Sigmoid colon (tissue), 4 donors: ENCODE measurements around the gene SORT1.

Experiments
- CTCF ChIP-seq, 4 experiments: fragments of 450-650 bp in 3 of 4; fragments of 200-600 bp in 1 of 4; IDR thresholded peaks; one replicate each; pipeline ENCODE4 v1.5.1; 2016 to 2019; ENCODE audit warnings: antibody characterized with exemption in 4 of 4, mild to moderate bottlenecking in 3 of 4, moderate library complexity in 2 of 4
- EP300 ChIP-seq, 4 donors: sonication (generic); formaldehyde crosslinking; IDR thresholded peaks; one replicate each; pipeline ENCODE4 v1.6.1; 2017; ENCODE audit warnings: antibody characterized with exemption in 4 of 4
- POLR2A ChIP-seq, 2 donors: fragments of 450-650 bp; IDR thresholded peaks; one replicate each; pipeline ENCODE4 v1.6.1; 2016; ENCODE audit warnings: antibody characterized with exemption in 2 of 2, mild to moderate bottlenecking in 2 of 2, moderate library complexity in 2 of 2
- POLR2AphosphoS5 ChIP-seq, 4 donors: sonication (generic); formaldehyde crosslinking; IDR thresholded peaks; one replicate each; pipeline ENCODE4 v1.6.1; 2017; ENCODE audit warnings: antibody characterized with exemption in 4 of 4

- TF ChIP-seq CTCF (IDR thresholded peaks at IDR 0.05) (no peak), POLR2AphosphoS5 (IDR thresholded peaks at IDR 0.05) (no peak), EP300 (IDR thresholded peaks at IDR 0.05) (no peak), POLR2A (IDR thresholded peaks at IDR 0.05) (no peak)
Measured at GRCh38 chr1:109279615-109280278, 118.0 kb downstream of the SORT1 start.
